Heart left ventricle (tissue), 13 donors: Measurements from ENCODE around the gene HERC3.

Experiments used
- POLR2A ChIP-seq, 2 donors: fragments of 450-650 bp; IDR thresholded peaks; one replicate each; pipeline ENCODE4 v1.6.1; 2017; ENCODE audit warnings: antibody characterized with exemption in 2 of 2, mild to moderate bottlenecking in 2 of 2, moderate library complexity in 2 of 2
- TF ChIP-seq, protein P1 (sequence below), 12 donors: fragments of 200-600 bp; sonication (generic) in 4 of 12; IDR thresholded peaks; one replicate each; pipeline versions ENCODE4 v1.5.0 to v1.8.0; 2018 to 2022; ENCODE audit warnings: antibody characterized with exemption in 12 of 12, mild to moderate bottlenecking in 5 of 12
- donor health status: ischemic (EF 13 %, LVEDD 7.1; RV severe dilation, severe dysfunction).
- donor health status: DM: no; HTN: yes; CAD: no.
- donor health status: DM: no; HTN: no; CAD: no.
- donor health status: ischemic (EF 25% LVEDD 6.9; RV normal size, moderate dysfunction).
- donor health status: ischemic (EF 25% LVEDD 5.7; RV mildly dilated, moderate dysfunction).
- donor health status: ischemic (EF 35%, LVEDD 5.7; RV mildly dilated, moderate dysfunction).
- donor health status: nonischemic (EF 11% LVEDD 7.7; RV severe dilation, severe dysfunction).
- donor health status: DM: yes; HTN: yes; CAD: no.
- donor health status: PGD.
- donor health status: ischemic (EF 29% LVEDD 5.4; RV normal size, mild dysfunction).
- donor health status: nonischemic (EF 23%, LVEDD 6.1; RV moderate dilation, normal function).

DNA sequence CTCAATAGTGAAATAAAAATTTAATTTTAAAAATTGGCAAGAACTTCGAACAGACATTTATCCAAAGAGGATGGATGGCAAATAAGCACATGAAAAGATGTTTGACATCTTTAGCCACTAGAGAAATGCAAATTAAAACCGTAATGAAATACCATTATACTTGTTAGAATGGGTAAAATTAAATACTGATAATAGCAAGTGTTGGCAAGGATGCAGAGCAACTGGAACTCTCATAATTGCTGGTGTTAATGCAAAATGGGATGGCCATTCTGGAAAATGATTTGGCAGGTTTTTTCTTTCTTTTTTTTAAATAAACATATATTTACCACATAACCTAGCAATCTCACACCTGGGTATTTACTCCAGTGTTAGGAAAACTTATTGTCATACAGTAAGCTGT lies 51.7 kb downstream of the HERC3 start:
- TF ChIP-seq, protein P1, sequence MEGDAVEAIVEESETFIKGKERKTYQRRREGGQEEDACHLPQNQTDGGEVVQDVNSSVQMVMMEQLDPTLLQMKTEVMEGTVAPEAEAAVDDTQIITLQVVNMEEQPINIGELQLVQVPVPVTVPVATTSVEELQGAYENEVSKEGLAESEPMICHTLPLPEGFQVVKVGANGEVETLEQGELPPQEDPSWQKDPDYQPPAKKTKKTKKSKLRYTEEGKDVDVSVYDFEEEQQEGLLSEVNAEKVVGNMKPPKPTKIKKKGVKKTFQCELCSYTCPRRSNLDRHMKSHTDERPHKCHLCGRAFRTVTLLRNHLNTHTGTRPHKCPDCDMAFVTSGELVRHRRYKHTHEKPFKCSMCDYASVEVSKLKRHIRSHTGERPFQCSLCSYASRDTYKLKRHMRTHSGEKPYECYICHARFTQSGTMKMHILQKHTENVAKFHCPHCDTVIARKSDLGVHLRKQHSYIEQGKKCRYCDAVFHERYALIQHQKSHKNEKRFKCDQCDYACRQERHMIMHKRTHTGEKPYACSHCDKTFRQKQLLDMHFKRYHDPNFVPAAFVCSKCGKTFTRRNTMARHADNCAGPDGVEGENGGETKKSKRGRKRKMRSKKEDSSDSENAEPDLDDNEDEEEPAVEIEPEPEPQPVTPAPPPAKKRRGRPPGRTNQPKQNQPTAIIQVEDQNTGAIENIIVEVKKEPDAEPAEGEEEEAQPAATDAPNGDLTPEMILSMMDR (IDR thresholded peaks at IDR 0.05): no peak
- no peak for TF ChIP-seq POLR2A (IDR thresholded peaks at IDR 0.05)
